AG10803 (cell line): Measurements from ENCODE around the gene AP5Z1.
A peak's percentile ranks its signal among the peaks of the same experiment; 100 is the strongest.

Source experiments
- DNase-seq: peaks from one replicate; pipeline ENCODE4 v3.0.0; 2010; ENCODE audit warnings: low read depth
- H3K4me3 ChIP-seq: 2 replicates; pipeline ENCODE4 v1.5.1; 2011; ENCODE audit warnings: mild to moderate bottlenecking, low read length, control low read depth
- TF ChIP-seq, protein P1 (sequence below): conservative IDR thresholded peaks from 2 replicates; pipeline ENCODE4 v1.5.1; 2011; ENCODE audit warnings: mild to moderate bottlenecking, low read length, control low read depth, inconsistent platforms

AP5Z1 gene

DNA sequence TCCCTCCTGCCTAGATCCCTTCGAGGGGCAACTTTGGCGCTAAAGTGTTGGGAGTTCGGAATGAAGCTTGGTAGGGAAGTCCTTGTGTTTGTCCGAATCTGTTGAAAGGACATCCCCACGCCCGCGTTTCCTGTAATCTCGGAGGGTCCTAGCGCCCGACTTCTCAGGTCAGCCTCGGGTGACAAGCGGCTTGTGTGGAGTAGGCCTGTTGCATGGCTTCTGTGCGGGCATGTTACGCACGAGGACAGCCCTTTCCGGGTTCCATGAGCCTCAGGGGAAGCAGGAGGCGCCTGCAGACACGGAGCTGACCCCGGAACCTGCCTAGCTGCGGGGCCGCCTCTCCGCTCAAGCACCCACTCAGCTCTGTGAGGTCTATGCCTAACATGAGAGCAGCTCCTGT is 28.4 kb upstream of the AP5Z1 start:
- TF ChIP-seq, protein P1, sequence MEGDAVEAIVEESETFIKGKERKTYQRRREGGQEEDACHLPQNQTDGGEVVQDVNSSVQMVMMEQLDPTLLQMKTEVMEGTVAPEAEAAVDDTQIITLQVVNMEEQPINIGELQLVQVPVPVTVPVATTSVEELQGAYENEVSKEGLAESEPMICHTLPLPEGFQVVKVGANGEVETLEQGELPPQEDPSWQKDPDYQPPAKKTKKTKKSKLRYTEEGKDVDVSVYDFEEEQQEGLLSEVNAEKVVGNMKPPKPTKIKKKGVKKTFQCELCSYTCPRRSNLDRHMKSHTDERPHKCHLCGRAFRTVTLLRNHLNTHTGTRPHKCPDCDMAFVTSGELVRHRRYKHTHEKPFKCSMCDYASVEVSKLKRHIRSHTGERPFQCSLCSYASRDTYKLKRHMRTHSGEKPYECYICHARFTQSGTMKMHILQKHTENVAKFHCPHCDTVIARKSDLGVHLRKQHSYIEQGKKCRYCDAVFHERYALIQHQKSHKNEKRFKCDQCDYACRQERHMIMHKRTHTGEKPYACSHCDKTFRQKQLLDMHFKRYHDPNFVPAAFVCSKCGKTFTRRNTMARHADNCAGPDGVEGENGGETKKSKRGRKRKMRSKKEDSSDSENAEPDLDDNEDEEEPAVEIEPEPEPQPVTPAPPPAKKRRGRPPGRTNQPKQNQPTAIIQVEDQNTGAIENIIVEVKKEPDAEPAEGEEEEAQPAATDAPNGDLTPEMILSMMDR = no peak
- DNase-seq = no peak
- no peak overlapping the region for H3K4me3 ChIP-seq

GRCh38 chr7:4747746-4748145 is 27.7 kb upstream of the AP5Z1 start:
- TF ChIP-seq, protein P1 = no peak
- no peak for DNase-seq
- no peak overlapping the region for H3K4me3 ChIP-seq

DNA sequence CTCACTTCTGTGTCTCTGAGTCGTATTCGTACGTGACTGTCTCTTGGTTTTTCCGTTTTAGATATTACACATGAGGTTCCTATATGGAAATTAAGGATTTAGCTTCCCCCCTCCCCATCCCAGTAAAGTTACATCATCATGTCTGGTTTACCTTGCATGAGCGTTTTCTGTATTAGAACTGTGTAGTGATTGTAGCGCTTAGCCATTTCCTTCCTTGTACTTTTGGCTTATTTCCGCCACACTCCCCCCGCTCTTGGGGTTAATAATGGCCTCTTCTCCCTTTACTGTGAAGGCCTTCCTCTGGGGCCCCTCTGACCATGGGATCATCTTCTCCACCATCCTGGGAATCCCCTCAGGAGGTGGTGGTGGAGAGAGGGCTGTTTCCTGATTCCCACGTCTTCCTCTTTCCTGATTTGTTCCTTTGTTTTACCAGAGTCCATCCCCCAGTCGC is 27.2 kb upstream of the AP5Z1 start:
- TF ChIP-seq, protein P1 = no peak
- no peak overlapping the region for H3K4me3 ChIP-seq
- DNase-seq = no peak

DNA sequence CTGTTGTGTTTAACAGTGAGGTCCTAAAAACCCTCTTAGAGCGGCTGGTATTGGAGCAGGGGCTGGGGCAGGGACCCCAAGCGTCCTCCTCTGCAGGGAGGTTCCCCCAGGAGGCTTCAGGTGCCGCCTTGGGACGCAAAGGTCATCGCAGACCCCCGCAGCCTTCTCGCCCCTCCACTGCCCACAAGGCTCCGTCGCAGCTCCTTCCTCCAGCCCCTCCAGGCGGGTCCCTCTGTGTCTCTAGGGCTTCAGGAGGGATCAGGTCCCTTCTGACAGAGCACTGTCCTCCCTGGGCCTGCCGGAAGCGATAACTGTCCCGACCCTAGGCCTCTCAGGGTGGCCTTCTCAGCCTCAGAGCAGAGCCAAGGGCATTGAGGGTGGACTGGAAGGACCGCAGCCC is 26.1 kb upstream of the AP5Z1 start:
- H3K4me3 ChIP-seq = no peak overlapping the region
- no peak for DNase-seq
- TF ChIP-seq, protein P1 = no peak

DNA sequence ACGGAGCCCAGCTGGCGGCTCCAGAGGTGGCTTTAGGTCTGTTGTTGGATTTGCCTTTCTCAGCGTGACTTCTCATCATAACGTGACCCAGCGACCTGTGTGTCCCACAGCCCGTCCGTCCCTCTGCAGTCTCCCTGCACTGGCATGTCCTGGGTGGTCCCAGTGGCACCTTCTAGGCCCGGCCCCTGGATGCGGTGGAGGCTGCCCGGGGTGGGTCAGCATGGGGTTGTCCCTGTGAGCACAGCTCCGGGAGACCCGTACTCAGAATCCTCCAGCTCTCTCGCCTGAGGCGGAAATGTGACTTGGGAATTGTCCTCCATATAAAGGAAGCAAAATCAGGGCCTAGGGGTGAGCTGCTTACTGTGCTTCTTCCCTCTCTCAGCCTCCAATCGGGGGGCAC is 25.6 kb upstream of the AP5Z1 start:
- TF ChIP-seq, protein P1 = no peak
- no peak for DNase-seq
- H3K4me3 ChIP-seq = no peak overlapping the region

DNA sequence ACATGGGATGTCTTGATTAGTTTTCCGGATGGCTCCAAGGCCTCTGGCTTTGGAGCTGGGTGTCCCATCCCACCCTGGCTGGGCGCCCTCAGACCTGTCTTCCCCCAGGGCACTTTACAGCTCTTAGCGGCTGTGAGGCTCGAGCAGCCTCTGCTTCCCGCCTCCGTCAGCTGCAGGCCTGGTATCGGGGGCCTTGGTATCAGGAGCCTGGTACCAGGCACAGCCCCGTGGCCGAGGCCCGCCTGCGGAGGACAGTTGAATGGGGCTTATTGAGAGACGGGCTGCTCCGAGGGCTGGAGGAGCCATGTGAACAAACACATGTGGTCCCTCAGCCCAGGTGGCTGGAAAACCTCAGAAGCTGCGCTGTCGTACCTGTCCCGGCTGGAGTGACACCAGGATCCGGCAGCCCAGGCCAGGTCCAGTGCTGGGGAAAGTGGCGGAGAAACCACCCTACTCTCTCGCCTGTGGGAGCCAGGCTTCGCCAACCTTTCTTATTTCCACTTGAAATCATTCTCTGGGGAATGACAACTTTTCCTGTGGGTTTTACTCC is 23.9 kb upstream of the AP5Z1 start:
- no peak for DNase-seq
- TF ChIP-seq, protein P1 = no peak
- H3K4me3 ChIP-seq = no peak overlapping the region

DNA sequence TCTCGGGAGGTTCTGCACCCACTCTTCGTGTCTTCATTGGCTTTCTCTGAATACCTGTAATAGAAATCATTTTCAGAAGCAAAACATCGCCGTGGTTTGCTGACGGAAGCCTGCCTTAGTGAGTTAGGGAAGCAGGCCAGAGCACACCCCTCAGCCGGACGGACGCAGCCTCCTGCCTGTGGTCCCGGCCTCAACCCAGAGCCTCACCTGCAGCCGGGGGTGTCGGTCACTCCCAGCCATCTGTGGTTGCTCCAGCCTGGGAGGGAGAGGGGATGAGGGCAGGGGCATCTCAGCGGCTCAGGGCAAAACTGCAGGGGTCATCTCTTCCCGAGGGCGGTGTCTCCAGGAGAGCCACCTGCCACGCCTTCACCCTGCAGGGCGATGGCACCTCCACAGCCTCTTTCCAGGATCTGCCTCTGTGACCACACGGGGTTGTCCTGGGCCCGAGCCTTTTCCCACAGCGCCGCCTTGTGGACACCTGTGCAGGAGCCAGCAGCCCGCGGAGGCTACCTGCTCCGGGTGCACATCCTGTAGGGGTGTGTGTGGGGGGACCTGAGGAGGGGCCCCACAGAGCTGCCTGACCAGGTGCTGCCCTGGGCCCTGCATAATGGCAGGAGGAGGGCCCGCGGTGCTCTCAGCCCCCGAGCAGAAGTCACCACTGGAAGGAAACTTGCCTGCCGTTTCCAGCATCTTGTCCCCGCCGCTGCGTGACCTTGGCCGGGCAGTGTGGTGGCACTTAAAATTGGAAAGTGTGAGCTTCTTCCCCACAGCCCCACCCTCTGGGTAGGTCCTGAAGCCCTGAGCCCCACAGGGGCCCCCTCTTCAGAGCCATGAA is 21.6 kb upstream of the AP5Z1 start:
- H3K4me3 ChIP-seq = no peak overlapping the region
- TF ChIP-seq, protein P1 = peak; percentile 77
- DNase-seq = peak; percentile 28
